Activated CD4-positive, alpha-beta T cell treated with anti-CD3 and anti-CD28 coated beads, Interleukin-2, Interleukin-4, amounts not matched to agents 100 ng/mL and 50 ng/mL, durations not matched to agents 16 hours and 8 hours (primary cell): ENCODE measurements around the gene DNAJC2.
A peak's percentile ranks its signal among the peaks of the same experiment; 100 is the strongest.

Experiments
- DNase-seq: peaks from one replicate; pipeline ENCODE4 v3.0.0-alpha.2; 2020; ENCODE audit warnings: low spot score

Gene DNAJC2, protein sequence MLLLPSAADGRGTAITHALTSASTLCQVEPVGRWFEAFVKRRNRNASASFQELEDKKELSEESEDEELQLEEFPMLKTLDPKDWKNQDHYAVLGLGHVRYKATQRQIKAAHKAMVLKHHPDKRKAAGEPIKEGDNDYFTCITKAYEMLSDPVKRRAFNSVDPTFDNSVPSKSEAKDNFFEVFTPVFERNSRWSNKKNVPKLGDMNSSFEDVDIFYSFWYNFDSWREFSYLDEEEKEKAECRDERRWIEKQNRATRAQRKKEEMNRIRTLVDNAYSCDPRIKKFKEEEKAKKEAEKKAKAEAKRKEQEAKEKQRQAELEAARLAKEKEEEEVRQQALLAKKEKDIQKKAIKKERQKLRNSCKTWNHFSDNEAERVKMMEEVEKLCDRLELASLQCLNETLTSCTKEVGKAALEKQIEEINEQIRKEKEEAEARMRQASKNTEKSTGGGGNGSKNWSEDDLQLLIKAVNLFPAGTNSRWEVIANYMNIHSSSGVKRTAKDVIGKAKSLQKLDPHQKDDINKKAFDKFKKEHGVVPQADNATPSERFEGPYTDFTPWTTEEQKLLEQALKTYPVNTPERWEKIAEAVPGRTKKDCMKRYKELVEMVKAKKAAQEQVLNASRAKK

DNA sequence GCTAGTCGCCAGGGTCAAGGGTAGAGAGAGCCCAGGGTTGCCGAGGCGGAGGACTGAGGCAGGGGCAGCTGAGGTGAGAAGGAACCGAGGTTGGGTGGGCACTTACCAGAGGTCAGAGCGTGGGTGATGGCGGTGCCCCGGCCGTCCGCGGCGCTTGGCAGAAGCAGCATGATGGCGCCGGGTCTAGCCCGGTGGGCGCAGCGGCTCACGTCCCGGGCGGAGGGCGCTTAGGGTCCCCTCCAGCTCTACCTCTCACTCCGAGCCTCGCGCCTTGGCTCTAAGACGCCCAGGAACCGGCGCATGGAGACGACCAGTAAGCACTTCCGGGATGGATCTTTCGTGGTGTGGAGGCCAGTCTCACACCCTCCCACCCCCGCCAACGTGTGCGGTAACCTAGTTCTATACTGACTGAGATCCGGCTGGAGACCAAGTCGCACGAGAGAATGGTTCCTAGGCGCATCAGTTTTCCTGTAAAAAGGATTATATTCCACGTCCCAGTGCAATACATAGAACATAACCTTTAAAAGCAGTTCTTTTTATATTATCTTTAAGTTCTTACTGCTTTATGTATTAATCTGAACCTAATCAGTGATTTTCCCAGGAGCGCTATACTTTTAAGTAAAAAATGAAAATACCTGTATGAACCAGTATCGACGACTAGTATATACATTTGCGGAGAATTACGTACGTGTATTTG lies at the start of gene DNAJC2:
Gene DNAJC2, minus strand, starts transcription at position 315 of the 697 bp plus-strand sequence. Its CDS starts 145 bp downstream, at position 170.
- peak; percentile 90 for DNase-seq

DNA sequence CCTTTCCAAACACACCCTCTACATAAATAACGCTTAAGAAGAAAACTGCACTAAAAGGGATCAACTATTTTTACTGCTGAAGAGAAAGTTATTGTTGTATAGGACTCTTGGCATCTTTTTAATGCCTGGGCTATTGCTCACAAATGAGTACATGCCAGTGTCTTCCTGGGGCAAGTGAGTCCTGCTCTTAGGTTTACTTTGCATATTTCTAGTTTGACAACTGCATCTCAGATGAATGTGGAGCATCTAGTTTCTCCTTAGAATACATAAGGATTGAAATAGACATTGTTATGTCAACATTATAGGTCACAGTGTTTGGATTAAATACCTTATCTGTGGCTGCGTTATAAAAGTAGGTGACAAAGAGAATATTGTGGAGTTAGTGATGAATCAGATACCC lies 47.4 kb upstream of the DNAJC2 start:
- no peak for DNase-seq

DNA sequence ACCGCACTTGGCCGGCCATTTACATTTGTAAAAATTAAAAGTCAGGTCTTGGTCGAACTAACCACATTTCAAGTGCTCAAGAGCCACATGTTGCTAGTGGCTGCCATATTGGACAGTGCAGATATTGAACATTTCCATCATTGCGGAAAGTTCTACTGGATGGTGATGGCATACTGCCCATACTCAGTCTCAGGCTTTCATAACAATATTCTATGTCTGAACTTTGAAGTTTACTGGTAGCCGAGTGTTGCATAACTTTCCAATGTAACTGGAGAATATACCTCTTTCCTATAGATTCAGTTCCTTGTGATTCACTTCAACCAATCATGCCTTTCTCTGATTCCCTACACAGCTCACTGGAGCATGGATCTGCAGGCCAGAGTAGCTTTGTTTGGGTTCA lies 46.6 kb upstream of the DNAJC2 start:
- DNase-seq, result no peak

DNA sequence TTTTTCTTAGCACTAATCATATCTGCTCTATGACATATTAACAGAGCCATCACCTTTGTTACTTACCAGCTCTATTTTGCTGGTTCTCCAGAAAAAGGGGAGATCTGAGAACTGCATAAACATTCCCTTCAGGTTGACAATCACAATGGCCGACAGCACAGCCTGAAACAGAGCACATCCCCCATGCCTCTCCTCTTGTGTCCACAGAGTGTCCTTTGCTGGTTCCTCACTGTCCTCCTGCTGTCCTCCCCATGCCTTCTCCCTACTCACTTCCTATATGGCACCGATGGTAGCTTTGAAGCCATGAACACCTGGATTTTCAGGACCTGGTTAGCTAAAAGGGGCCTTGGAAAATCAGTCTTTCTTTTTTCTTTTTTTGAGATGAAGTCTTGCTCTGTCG lies 44.7 kb upstream of the DNAJC2 start:
- DNase-seq, result no peak

DNA sequence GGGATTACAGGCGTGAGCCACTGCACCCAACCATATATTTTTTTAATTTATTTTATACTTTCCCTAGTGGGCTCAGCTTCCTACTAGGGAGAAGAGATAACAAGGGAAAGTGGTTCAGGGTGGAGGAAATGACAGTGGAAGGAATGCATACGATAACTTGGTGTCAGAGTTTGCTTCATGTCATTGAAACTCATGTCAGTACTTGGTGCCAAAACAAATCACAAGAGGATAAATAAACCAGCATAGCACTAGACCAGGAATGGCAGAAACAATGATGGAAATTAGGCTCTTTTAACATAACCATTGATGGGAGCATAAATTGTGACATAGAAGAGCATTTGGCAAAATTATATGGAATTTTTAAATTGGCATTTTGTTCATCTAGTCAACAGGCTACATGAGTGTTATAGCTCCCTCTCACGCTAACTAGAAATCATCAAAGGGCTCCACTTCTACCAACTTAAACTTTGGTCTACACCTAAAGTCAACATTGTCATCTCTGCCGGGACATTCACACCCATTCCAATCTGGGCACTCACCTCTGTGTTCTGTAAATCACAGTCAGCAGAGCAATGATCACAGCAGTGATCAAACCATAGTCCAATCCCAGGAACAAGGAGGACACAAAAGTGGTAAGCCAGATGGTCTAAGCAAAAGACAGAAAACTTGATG lies 44.0 kb upstream of the DNAJC2 start:
- no peak for DNase-seq

DNA sequence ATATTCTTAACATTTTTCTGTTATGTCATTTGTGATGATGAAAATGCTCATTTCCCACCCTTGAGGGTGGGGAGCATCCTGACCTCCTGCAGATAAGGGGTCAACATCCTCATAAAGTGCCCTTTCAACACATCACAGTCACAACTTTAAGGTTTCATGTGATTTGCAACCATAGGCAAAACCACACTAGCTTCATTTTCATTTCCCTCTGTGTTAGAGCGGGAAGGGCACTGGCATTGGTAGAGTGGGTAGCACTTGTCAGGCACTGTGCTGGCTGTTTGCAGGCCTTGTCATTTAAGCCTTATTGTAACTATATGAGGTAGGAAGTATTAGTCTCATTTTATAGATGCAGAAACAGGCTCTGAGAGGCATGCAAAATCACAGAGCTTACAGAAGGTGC lies 42.7 kb upstream of the DNAJC2 start:
- no peak for DNase-seq

DNA sequence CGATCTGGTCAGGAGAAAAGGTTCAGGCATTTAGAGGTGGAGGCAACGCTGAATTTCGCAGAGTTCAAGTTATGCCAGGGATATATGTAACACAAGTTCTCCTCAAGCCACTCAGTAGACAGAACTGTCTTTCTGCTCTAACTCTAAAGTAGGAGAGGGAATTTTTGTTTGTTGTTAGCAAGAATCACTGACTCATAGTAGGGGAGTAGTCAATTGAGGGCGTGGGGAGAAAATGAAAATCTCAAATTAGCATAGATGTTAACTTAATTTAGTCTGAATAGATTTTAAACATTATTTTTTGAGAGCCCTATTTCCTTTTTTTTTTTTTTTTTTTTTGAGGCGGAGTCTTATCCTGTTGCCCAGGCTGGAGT lies 37.5 kb upstream of the DNAJC2 start:
- no peak for DNase-seq

DNA sequence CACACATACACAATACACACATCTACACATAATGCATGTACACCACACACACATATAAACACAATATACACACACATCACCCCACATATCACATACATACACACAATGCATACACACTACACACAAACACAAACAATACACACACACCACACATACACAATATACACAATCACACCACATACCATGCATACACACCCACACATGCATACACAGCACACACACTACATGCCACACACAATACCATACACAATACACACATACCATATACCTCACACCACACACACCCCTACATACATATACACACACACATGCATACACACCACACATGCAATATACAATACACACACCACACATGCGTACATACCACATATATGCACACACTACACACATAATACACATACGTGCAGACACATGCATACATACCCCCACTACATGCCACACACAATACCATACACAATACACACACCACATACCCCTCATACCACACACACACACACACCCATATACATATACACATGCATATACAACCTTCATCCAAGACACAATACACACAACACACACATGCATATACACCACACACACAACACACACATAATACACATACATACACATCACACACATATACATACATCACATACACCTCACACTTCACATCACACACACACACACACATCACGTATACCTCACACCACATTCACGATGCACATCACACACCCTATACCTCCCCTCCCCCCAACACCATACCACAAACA lies 36.9 kb upstream of the DNAJC2 start:
- DNase-seq, result no peak

DNA sequence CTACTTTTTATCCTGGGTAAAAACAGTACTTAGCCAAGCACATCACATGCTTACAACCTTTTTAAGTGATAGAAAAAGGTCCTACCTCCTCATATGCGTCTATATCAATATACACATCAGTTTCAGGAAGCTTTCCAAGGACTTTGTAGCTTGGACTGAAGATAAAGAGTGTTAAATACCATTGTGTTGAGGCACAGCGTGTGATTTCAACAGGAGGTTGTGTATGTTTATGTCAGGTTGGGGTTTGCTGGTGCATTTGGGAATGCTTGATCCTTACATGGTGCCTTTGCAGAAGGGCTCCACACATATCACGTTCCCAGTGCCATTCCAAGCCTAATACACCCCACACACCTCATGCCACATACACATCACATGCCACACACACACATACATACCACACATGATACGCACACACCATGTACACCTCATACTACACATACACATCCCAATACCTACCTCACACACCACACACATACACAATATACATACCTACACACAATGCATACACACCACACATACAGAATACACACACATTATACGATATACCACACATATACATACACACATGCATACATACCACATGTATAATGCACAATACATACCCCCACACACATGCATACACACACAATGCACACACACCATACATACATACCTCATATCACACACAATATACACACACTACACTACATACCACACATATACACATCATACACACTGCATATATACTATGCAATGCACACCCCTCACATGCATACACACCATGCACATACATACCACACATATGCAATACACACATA lies 36.0 kb upstream of the DNAJC2 start:
- no peak for DNase-seq

DNA sequence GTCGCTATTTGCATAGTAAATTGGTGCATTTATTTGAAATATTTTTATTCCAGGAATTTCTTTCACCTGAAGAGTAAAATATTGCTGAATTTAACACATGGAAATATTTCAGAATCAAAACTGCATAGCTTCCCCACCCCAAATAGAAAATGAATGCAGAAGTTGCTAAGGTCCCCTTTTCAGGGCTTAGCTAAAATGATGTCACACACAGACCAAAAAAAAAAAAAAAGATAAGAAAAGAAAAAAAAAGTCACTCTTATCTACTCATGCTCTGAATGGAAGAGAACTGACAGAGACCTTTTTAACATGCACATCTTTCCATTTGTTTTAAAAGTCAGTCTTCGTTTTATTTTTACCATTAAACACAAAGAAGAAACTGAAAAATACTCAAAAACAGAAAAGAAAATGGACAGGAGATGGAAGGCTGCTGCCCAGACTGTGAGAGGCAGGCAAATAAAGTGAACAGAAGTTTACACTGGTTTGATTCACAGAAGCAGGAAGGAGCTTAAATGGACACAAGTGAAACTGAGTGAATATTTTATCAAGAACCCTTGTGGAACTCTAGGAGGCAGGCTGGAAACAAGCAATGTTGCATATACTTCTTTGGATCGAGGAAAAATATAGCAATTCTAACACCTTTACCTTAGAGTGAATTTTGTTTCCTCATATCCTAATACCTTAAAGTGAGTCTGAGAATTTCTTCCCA lies 34.9 kb upstream of the DNAJC2 start:
- no peak for DNase-seq

DNA sequence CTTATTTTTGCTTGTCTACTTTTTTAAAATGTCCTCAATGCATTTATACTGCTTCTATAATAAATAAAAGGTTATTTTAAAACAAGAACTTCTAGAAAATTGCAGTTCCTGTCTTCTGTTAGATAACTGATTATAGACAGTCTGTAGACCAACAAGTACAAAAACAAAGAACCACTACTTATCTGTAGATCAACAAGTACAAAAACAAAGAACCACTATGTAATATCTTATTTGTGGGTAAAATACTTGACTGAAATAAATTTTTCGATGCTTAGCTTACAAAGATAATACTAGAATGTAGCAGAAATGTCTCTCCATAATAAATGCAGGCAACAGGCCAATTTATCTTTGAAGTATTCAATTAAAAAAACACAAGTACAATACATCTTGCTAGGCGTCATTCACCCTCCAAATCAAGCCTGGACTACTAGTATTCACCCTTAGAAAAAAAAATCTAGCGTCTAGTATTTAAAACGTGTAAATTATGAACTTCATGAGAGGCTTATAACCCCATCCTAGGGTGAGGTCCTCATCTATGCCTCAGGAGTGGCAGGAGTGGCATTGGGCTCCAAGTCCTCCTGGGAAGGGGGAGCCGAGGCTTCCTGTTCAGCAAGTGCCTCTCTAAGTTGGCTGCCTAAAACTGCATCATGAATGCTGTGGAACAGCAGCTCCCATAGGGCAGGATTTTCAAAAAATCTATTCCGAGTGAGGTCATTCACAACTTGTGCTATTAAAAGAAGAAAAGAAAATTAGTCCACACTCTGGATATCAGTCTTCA lies 29.5 kb upstream of the DNAJC2 start:
- DNase-seq, result no peak

DNA sequence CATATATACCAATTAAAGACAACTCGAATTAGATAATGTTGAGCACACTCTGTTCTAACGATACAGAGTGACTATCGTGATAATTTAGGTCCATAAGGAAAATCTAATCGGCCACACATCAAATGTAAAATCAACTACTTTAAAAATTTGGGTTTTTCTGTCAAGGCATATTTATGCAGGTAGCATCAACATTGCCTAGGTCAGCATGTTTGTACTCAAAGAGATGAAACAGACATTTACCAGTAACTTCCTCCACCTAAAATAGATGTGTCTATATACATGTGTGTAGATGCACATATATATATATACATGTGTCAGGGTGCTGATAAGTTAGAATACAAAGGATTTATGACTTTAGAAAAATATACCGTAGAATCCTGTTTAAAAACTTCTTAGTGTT lies 24.9 kb upstream of the DNAJC2 start:
- no peak for DNase-seq

DNA sequence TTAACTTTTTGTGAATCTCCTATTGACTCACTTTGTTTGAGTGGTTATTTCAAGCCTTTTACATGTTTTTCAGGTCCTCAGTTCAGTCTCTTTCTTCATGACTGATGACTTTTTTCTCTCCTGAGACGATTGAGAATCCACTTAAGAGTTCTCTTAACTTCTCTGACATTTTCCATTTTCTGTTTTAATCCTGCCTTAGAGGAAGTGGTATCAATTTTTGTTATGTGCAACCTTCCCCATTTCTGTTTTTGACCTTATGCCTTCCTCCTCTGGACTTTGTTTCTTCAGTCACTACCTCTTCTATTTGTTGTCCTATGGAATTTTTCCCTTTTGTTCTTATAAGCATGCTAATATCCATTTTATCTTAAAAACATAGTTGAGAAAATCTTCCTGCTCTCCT lies 5.2 kb upstream of the DNAJC2 start:
- DNase-seq, result peak; percentile 19

DNA sequence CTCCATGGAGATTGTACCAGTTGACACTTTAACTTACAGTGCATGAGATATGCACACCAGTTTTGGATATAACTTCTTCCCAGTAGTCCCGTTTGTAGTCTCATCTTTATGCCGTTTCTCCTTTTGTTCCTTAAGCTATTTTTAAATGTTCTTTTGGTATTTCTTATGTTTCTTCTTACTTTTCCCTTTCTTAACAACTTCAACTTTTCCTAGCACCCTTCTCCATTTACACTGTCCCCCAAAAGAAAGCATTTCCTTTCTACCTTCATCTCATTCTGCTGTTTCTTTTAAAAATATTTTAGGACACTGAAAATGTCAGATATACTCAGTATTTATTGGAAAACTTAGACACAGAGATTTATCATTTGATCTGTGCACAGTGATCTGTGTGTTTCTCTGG lies 4.4 kb upstream of the DNAJC2 start:
- no peak for DNase-seq

DNA sequence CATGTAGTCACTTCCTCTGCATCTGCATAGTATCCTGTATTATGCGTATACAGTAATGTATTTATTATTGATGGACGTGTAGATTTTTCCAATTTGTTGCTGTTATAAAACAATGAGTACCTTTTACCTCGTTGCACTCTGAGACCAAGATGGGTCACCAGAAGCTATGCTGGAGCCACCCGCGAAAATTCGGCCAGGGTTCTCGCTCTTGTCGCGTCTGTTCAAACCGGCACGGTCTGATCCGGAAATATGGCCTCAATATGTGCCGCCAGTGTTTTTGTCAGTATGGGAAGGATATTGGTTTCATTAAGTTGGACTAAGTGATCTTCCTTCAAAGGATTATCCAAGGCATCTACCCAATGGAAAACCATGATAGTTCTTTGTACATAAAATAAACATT lies 3.9 kb upstream of the DNAJC2 start:
- DNase-seq, result peak; percentile 16

DNA sequence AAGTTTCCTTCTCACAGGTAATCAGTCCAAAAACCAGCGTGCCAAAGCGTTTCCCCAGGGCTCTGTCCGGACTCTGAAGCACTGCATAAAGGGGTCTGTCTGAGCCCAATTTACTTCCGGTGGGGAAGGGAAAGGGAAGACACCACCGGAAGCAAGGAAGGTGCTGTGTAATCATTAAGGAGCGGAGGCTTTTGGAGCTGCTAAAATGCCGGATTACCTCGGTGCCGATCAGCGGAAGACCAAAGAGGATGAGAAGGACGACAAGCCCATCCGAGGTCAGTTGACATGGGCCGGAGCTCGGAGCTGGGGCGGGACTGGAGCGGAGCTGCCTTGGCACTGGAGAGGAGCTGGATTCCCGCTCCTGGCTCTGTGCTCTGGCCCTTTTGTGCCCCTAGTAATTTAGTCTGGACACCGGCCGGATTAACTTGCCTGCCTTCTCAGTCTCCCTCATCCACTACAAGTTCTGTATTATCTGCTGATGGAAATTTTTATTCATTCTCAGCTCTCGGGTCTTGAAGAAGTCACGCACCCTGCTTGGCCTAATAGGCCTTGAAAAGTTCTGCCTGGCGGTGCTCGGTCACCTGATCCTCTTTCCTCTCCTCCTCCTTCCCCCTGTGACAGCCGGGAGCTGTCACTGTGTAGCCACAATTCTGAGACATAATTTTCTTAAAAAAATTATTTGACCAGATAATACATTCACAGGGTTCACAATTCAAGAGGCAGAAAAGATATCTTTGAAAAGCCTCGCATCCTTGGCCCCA lies 3.1 kb upstream of the DNAJC2 start, which contains the start of gene PSMC2:
Gene PSMC2, plus strand, starts transcription at position 137 of the 761 bp plus-strand sequence. Its CDS starts 69 bp downstream, at position 206.
- peak; percentile 90 for DNase-seq

DNA sequence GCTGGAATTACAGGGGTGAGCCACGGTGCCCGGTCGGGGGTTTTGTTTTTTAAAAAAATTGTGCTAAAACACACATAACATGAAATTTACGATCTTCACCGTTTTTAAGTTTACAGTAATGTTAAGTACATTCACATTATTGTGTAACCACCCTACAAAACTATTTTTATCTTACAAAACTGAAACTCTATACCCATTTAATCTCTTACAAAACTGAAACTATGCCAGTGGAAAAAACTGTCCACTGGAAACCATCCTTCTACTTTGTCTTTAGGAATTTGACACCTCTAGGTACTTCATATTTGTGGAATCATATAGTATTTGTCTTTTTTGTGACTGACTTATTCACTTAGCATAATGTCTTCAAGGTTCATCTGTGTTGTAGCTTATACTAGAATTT lies 1.8 kb upstream of the DNAJC2 start:
- no peak for DNase-seq

DNA sequence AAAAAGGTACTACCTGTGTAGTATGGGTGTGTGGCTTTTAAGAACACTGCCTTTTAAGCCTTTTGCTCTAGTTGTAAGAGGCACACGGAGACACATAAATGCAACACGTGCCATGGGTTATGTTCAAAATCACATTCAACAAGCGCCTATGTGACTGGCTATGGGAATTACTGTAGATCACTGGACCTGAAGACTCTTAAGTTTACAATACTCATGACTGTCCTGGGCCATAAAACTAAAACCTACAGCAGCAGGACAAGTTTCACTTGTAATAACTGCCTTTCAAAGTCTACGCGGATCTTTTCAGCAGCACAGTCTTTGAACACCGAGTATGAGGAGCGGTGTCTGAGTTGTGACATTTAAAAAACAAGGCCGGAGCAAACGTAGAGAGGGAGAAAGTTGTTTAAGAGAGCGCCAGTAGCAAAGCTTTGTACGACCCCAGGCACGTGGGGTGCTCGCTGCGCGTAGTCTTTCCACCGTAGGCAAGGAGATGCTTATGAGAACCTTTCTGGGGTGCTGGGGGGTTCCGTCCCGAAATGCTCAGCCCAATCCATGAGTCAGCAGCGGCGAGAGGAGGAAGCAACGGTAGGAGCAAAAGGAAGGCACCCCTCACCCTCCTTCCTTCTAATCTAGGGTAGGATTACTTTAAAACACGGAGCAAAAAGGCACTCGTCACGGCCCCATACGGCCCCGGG lies 662 bp downstream of the DNAJC2 start:
- DNase-seq, result peak; percentile 31
